Ovary (tissue), 9 donors: ENCODE data around the gene EPHA2. TPM values are rescaled to one million over a fixed set of nuclear protein-coding genes. Genes with fewer than 3 reads are reported as not detected.
A peak's percentile ranks its signal among the peaks of the same experiment; 100 is the strongest.

ENCODE experiments used
- DNase-seq, 5 donors: peaks; one replicate each; pipeline ENCODE4 v3.0.0-alpha.2; 2019 to 2020
- H3K27ac ChIP-seq, 2 donors: fragments of 200-600 bp; one replicate each; pipeline versions ENCODE4 v1.5.1 to v1.8.0; 2019 to 2022
- H3K27me3 ChIP-seq: fragments of 200-600 bp; one replicate; pipeline ENCODE4 v1.8.0; 2022
- H3K36me3 ChIP-seq: fragments of 200-600 bp; sonication (generic); one replicate; pipeline ENCODE4 v1.5.1; 2019
- H3K4me1 ChIP-seq: one replicate; pipeline ENCODE4 v1.8.1; 2013; ENCODE audit warnings: mild to moderate bottlenecking, moderate library complexity; ENCODE audit not compliant: insufficient read depth
- H3K4me3 ChIP-seq: fragments of 200-600 bp; sonication (generic); one replicate; pipeline ENCODE4 v1.5.1; 2017
- H3K9me3 ChIP-seq, 2 donors: fragments of 200-600 bp in 1 of 2; sonication (generic) in 1 of 2; one replicate each; pipeline versions ENCODE4 v1.5.1 to v1.8.1; 2013 to 2019; ENCODE audit warnings: mild to moderate bottlenecking in 1 of 2, moderate library complexity in 1 of 2
- EP300 ChIP-seq: sonication (generic); formaldehyde crosslinking; IDR thresholded peaks from one replicate; pipeline ENCODE4 v1.6.1; 2017; ENCODE audit warnings: antibody characterized with exemption
- POLR2A ChIP-seq: fragments of 450-650 bp; IDR thresholded peaks from one replicate; pipeline ENCODE4 v1.6.1; 2017; ENCODE audit warnings: antibody characterized with exemption, mild to moderate bottlenecking, moderate library complexity
- WGBS, 3 donors: extraction: QIAGEN DNeasy Blood & Tissue Kit in 1 of 3; methylation state at CpG; one replicate each; pipeline versions ENCODE4 v1.1.5 to v1.1.7; 2013 to 2017; 5-methylcytosine and 5-hydroxymethylcytosine counted together
- intact Hi-C, 4 donors: fragments of 100-400 bp; cut with DNase I; formaldehyde crosslinking; loops; one replicate each; pipeline versions ENCODE4 v1.11.0 to v1.15.1; 2022 to 2023
- polyA plus RNA-seq, 2 donors: library from polyadenylated mRNA; stranded (reverse); fragments of 200-250 nt in 1 of 2; fragments of 350-450 nt in 1 of 2; fragmentation: Illumina TruSeq in 1 of 2; extraction: RNeasy Lipid Tissue Mini Kit (QIAGEN cat#74804) in 1 of 2; gene quantifications; one replicate each; pipeline ENCODE4 v1.2.3, GENCODE V29; 2013 to 2014
- total RNA-seq, 7 donors: library from RNA; depleted of rRNA in 2 of 7; stranded (reverse); fragments of >200 nt in 2 of 7; fragmentation: NEBNext Ultra II Directional in 3 of 7; extraction: Animal tissue kit (Norgen Biotek cat#: 25700) in 3 of 7; gene quantifications; one replicate each; pipeline versions ENCODE4 v1.1.0 to v1.2.4, GENCODE V29; 2016 to 2023
- TF ChIP-seq, protein P1 (sequence below), 3 donors: fragments of 450-650 bp in 2 of 3; fragments of 200-600 bp in 1 of 3; IDR thresholded peaks; one replicate each; pipeline versions ENCODE4 v1.5.1 to v1.8.0; 2016 to 2022; ENCODE audit warnings: antibody characterized with exemption in 3 of 3, mild to moderate bottlenecking in 1 of 3
- donor health status: DM: no; HTN: no; CAD: no; lungs with moderate emphysema.
- donor health status: DM: no; HTN: no; CAD: no.
- donor health status: Bipolar disorder and iron deficiency.
- donor health status: DM: yes; HTN: yes; CAD: no.
- donor health status: DM: no; HTN: no; CAD: no.
- donor health status: DM: yes; HTN: yes; CAD: no.

The EPHA2 gene
- total and polyA plus RNA-seq, 9 donors = 3.8 to 40.7 (median 8.2) TPM

DNA sequence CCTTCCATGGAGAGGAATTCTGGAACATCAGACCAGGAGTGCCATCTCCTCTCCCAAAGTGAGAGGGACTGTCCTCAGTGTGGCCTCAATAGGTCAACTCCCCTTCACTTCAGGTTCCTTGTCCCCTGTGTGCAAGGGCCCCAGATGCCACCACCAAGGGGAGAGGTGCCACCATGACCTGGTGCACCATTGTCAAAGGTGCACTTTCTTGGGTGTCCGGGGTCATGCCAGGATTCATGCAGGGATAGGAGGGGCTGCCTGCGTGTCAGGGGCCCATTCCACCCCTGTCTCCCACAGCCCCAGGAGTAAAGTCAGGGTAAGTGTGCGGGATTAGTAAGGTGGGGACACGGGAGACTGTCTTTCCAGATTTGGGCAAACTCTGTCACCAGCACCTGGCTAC lies 21.4 kb upstream of the EPHA2 start:
- WGBS, 3 donors = 95 to 100% (median 97%) methylated on average over 4 of the region's 4 CpGs
- TF ChIP-seq, protein P1, sequence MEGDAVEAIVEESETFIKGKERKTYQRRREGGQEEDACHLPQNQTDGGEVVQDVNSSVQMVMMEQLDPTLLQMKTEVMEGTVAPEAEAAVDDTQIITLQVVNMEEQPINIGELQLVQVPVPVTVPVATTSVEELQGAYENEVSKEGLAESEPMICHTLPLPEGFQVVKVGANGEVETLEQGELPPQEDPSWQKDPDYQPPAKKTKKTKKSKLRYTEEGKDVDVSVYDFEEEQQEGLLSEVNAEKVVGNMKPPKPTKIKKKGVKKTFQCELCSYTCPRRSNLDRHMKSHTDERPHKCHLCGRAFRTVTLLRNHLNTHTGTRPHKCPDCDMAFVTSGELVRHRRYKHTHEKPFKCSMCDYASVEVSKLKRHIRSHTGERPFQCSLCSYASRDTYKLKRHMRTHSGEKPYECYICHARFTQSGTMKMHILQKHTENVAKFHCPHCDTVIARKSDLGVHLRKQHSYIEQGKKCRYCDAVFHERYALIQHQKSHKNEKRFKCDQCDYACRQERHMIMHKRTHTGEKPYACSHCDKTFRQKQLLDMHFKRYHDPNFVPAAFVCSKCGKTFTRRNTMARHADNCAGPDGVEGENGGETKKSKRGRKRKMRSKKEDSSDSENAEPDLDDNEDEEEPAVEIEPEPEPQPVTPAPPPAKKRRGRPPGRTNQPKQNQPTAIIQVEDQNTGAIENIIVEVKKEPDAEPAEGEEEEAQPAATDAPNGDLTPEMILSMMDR (IDR thresholded peaks at IDR 0.05) = no peak
- no peak for TF ChIP-seq POLR2A
- no peak for TF ChIP-seq EP300

DNA sequence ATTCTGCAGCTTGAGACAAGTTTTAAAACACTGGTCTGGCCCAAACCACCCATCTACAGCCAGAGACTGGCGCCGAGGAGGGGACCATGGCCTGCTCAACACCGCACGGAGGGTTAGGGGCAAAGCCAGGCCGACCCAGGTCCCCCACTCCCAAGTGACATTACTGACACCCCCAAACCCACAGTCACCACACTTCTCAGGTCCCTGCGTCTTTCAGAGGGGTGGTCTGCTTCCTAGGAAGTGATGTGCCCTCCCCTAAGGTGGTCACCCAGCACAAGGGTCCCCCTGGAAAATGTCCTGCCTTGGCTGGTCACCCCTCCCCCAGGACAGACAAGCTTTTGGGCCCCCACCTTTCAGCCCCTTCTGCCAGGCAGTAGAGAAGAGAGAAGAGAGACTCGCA lies 20.8 kb upstream of the EPHA2 start:
- intact Hi-C loops = loop anchor here in 2 of 4 donors (5.0 kb wide), 2 partner anchors 34 to 654 kb away; partner anchors contain the start of gene CASP9 (in 1 of the 2)
- WGBS, 3 donors = 34 to 52% (median 50%) methylated on average over 7 of the region's 7 CpGs

More for the DNA sequence above, 21.4 kb upstream of the EPHA2 start:
- no peaks in the 10 kb centered on the region for H3K9me3 ChIP-seq
- H3K4me3 ChIP-seq = no peak overlapping the region
- H3K4me1 ChIP-seq = peaks cover 23% of the 10 kb centered on the region
- intact Hi-C loops = loop anchor here in 2 of 4 donors (5.0 kb wide), 2 partner anchors 35 to 655 kb away; partner anchors contain the start of gene CASP9 (in 1 of the 2)
- no peaks in the 10 kb centered on the region for H3K27me3 ChIP-seq
- no peak for DNase-seq
- no peaks in the 10 kb centered on the region for H3K36me3 ChIP-seq
- peak overlapping the region in 1 of 2 donors; percentile 81 for H3K27ac ChIP-seq

DNA sequence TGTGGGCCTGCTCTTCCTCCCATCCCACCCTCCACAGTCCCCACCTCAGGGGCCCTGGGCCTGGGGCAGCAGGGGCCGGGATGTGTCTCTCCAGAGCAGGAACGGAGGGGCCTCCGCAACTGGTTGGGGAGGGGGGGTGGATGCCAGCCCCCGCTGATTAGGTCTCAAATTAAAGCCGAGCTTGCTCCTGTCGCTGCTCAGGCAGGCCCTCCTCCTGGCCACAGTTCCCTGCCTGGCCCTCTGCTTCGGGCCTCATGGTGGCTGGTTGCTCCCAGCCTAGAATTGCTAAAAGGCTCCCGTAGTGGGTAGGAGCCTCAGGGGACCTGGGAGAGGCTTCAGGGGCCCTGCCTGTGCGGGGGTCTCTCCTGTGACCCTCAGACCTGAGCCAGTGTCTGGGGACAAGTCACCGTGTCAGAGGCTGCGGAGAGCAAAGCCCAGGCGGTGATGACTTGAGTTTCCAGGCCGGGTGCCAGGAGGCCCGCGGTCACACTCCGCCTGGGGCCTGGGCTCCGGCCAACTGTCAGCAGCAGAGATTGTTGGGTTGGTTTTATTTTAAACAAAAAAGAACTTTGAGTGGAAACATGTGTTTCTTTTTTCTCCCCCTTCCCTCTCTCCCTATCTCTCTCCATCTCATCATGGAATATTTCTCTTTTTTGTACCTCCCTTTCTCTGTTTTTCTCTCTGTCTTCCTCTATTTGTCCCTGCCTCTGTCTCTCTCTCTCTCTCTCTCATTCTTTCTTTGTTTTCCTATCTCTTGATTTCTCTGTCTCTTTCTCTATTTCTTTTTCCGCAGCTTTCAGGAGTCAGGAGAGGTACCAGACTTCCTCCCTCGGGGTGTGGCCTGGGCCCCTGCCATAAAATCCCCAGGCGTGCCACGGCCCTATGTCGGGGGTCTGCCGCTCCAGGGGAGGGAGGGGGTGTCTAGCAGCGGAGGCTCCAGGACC lies 20.0 kb upstream of the EPHA2 start:
- H3K4me3 ChIP-seq = no peak overlapping the region
- intact Hi-C loops = loop anchor here in 2 of 4 donors (5.0 kb wide), 2 partner anchors 34 to 654 kb away; partner anchors contain the start of gene CASP9 (in 1 of the 2)
- no peaks in the 10 kb centered on the region for H3K9me3 ChIP-seq
- H3K36me3 ChIP-seq = no peaks in the 10 kb centered on the region
- TF ChIP-seq EP300 = no peak
- TF ChIP-seq POLR2A = no peak
- TF ChIP-seq, protein P1 (IDR thresholded peaks at IDR 0.05) = no peak
- H3K27ac ChIP-seq = peak overlapping the region; percentile 59 to 81
- WGBS, 3 donors = 9 to 12% (median 9%) methylated on average over 21 to 24 of the region's 24 CpGs
- peaks cover 11% of the 10 kb centered on the region for H3K4me1 ChIP-seq
- peak; percentile 90 to 94 (median 94) for DNase-seq
- H3K27me3 ChIP-seq = no peaks in the 10 kb centered on the region

More for the DNA sequence above, 20.8 kb upstream of the EPHA2 start:
- DNase-seq = peak in 1 of 5 donors; percentile 19
- TF ChIP-seq EP300 (no peak), POLR2A (no peak)
- TF ChIP-seq, protein P1 (IDR thresholded peaks at IDR 0.05) = no peak
- Histone ChIP-seq H3K4me3 (no peak overlapping the region), H3K27ac (peak overlapping the region; percentile 59 to 81), H3K4me1 (peaks cover 19% of the 10 kb centered on the region), H3K36me3 (no peaks in the 10 kb centered on the region), H3K9me3 (no peaks in the 10 kb centered on the region), H3K27me3 (no peaks in the 10 kb centered on the region)

DNA sequence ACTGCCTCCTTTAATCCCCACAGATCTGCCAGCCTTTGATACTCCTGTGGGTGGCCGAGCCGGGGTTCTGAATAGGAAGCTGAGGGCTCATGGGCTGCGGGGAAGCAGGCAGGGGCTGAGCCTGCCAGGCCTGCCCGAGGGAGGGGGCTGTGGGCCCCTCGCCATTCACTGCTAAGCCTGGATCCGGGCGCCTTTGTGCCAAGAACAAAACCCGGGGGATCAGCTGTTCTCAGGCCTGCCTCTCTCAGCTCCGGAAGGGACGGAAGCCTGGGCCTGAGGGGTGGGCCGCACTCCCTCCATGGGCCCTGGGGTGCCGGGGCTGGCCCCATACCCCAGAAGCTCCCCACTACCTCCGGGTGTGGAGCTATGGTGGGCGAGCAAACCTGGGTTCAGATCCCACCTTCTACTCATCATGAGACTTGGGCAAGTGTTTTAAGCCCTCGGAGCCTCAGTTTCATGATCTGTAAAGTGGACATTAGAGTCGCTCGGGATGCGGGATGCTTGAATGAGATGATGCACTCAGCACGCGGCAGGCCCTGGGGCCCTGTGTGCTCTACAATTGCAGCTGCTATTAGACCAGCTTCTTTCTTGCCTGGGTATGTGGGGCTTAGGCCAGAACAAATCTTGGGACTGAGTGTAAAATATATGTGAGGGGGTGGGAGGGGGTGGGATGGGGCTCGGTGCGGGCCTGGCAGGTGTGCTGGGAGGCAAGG lies 19.2 kb upstream of the EPHA2 start:
- TF ChIP-seq POLR2A (no peak), EP300 (no peak)
- TF ChIP-seq, protein P1 (IDR thresholded peaks at IDR 0.05) = no peak
- H3K4me3 ChIP-seq = no peak overlapping the region
- intact Hi-C loops = loop anchor here in 2 of 4 donors (5.0 kb wide), 2 partner anchors 33 to 653 kb away; partner anchors contain the start of gene CASP9 (in 1 of the 2)
- H3K27ac ChIP-seq = peak overlapping the region; percentile 59 to 81
- 65 to 77% (median 70%) methylated on average over 22 of the region's 22 CpGs for WGBS, 3 donors
- H3K4me1 ChIP-seq = peaks cover 9% of the 10 kb centered on the region
- DNase-seq = peak in 1 of 5 donors; percentile 18
- no peaks in the 10 kb centered on the region for H3K36me3 ChIP-seq
- no peaks in the 10 kb centered on the region for H3K9me3 ChIP-seq
- H3K27me3 ChIP-seq = no peaks in the 10 kb centered on the region
